Fibroblast of lung (primary cell): ENCODE data around the gene USP6NL. TPM values are rescaled to one million over a fixed set of nuclear protein-coding genes. Genes with fewer than 3 reads are reported as not detected.

Source experiments
- DNase-seq, 2 donors: peaks; one replicate each; pipeline versions ENCODE4 v3.0.0 to v3.0.0-alpha.2; 2010; ENCODE audit warnings: low read depth in 2 of 2
- H2AFZ ChIP-seq: 2 replicates; pipeline ENCODE4 v1.5.1; 2012; ENCODE audit warnings: low read length, control low read depth, inconsistent platforms
- H3K27ac ChIP-seq: 2 replicates; pipeline ENCODE4 v1.5.1; 2011; ENCODE audit warnings: low read length, control low read depth; ENCODE audit not compliant: insufficient read depth
- H3K27me3 ChIP-seq: 2 replicates; pipeline ENCODE4 v1.5.1; 2011; ENCODE audit warnings: mild to moderate bottlenecking, low read length; ENCODE audit not compliant: control insufficient read depth, insufficient read depth
- H3K36me3 ChIP-seq: 2 replicates; pipeline ENCODE4 v1.5.1; 2011; ENCODE audit warnings: low read length; ENCODE audit not compliant: control insufficient read depth, insufficient read depth
- H3K4me1 ChIP-seq: 2 replicates; pipeline ENCODE4 v1.5.1; 2011; ENCODE audit warnings: low read length; ENCODE audit not compliant: control insufficient read depth, insufficient read depth; ENCODE audit errors: extremely low read depth
- H3K4me2 ChIP-seq: 2 replicates; pipeline ENCODE4 v1.5.1; 2011; ENCODE audit warnings: low read length, control low read depth; ENCODE audit not compliant: insufficient read depth; ENCODE audit errors: extremely low read depth
- H3K4me3 ChIP-seq, 4 experiments: fragments of 200-600 bp in 1 of 4; sonication (generic) in 1 of 4; replicated peaks in 1 of 4; 2 replicates each; pipeline ENCODE4 v1.5.1; 2011 to 2016; ENCODE audit warnings: low read length in 4 of 4, low read depth in 3 of 4, mild to moderate bottlenecking in 3 of 4, control low read depth in 2 of 4, inconsistent platforms in 1 of 4, mixed read lengths in 1 of 4; ENCODE audit not compliant: insufficient read depth in 1 of 4; ENCODE audit errors: control extremely low read depth in 1 of 4
- H3K79me2 ChIP-seq: 2 replicates; pipeline ENCODE4 v1.5.1; 2012; ENCODE audit warnings: mild to moderate bottlenecking, low read length, inconsistent platforms; ENCODE audit not compliant: control insufficient read depth, insufficient read depth
- H3K9ac ChIP-seq: 2 replicates; pipeline ENCODE4 v1.5.1; 2011; ENCODE audit warnings: mild to moderate bottlenecking, low read length, control low read depth; ENCODE audit not compliant: insufficient read depth
- H3K9me3 ChIP-seq: 2 replicates; pipeline ENCODE4 v1.5.1; 2012; ENCODE audit warnings: low read depth, low read length; ENCODE audit not compliant: control insufficient read depth, insufficient read depth
- H4K20me1 ChIP-seq: 2 replicates; pipeline ENCODE4 v1.5.1; 2011; ENCODE audit warnings: low read length; ENCODE audit not compliant: control insufficient read depth, insufficient read depth; ENCODE audit errors: extremely low read depth
- EZH2 ChIP-seq: IDR thresholded peaks from 2 replicates; pipeline ENCODE4 v1.5.1; 2012; ENCODE audit warnings: low read length, control low read depth, mild to moderate bottlenecking; ENCODE audit errors: missing control alignments
- polyA plus RNA-seq, 2 donors: library from polyadenylated mRNA; depleted of rRNA in 1 of 2; stranded (reverse) in 1 of 2; unstranded in 1 of 2; fragments of >200 nt; gene quantifications; 2 replicates each; pipeline ENCODE4 v1.2.1, GENCODE V29; 2011 to 2012; ENCODE audit warnings: missing spikeins in 1 of 2
- total RNA-seq: library from RNA; depleted of rRNA; stranded (reverse); fragments of >200 nt; gene quantifications from 2 replicates; pipeline ENCODE4 v1.2.1, GENCODE V29; 2014
- TF ChIP-seq, protein P1 (sequence below), 2 donors: IDR thresholded peaks in 1 of 2; conservative IDR thresholded peaks in 1 of 2; 1 replicate in 1 of 2; 2 replicates in 1 of 2; pipeline ENCODE4 v1.5.1; 2011 to 2012; ENCODE audit warnings: low read length in 2 of 2, control low read depth in 1 of 2, inconsistent platforms in 1 of 2, low read depth in 1 of 2, mild to moderate bottlenecking in 1 of 2

The USP6NL gene
- total and polyA plus RNA-seq, 2 donors (not counting 1 experiment from before 2014, with no cell fraction given) = 8.9 to 13.4 TPM

DNA sequence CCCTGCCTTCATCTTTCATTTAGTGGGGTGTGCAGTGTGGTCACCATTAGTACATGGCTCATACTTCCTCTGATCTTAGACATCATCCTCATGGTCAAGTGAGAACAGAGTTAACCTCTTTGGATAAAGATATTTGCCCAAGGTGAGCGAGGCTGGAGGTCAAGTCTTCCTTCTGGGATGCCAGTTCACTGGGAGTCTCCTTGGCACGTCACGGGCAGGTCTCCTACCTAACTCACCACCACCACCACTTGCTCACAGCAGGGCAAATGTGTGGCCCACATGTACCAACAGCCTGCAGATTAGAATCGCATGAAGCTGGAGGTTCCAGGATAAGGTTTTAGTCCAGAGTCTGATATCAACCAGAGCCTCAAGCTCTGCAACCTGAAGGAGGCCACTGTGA is 164.6 kb downstream of the USP6NL start:
- Histone ChIP-seq H3K27ac (no peak overlapping the region), H3K9me3 (no peaks in the 10 kb centered on the region), H3K9ac (no peak overlapping the region), H4K20me1 (no peaks in the 10 kb centered on the region), H3K27me3 (peaks cover 7% of the 10 kb centered on the region), H3K36me3 (no peaks in the 10 kb centered on the region), H3K4me1 (no peaks in the 10 kb centered on the region), H3K4me3 (no peak overlapping the region), H3K79me2 (no peaks in the 10 kb centered on the region), H2AFZ (no peak overlapping the region), H3K4me2 (no peak overlapping the region)
- TF ChIP-seq, protein P1, sequence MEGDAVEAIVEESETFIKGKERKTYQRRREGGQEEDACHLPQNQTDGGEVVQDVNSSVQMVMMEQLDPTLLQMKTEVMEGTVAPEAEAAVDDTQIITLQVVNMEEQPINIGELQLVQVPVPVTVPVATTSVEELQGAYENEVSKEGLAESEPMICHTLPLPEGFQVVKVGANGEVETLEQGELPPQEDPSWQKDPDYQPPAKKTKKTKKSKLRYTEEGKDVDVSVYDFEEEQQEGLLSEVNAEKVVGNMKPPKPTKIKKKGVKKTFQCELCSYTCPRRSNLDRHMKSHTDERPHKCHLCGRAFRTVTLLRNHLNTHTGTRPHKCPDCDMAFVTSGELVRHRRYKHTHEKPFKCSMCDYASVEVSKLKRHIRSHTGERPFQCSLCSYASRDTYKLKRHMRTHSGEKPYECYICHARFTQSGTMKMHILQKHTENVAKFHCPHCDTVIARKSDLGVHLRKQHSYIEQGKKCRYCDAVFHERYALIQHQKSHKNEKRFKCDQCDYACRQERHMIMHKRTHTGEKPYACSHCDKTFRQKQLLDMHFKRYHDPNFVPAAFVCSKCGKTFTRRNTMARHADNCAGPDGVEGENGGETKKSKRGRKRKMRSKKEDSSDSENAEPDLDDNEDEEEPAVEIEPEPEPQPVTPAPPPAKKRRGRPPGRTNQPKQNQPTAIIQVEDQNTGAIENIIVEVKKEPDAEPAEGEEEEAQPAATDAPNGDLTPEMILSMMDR (conservative IDR thresholded peaks at IDR 0.05 in 1 of 2, IDR thresholded peaks at IDR 0.05 in 1 of 2; ENCODE audit: low read depth in 1 of 2, low read length in 2 of 2) = no peak
- no peak for TF ChIP-seq EZH2
- DNase-seq = no peak

DNA sequence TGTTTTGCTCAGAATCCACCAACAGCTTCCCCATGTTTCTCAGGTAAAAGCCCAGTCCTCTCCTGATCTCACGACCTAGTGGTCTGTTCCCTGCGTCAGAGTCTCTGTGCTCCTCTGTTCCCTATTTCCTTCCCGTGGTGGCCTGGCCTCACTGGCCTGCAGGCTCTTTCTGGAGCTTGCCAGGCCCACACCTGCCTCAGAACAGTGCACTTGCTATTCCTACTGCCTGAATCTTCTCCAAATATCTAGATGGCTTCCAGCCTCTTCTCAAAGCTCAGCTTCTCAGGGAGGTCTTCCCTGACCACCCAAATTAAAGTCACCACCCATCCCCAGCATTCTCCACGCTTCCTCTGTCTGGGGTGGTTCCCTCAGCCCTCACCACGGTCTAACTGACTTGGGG is 165.3 kb downstream of the USP6NL start:
- TF ChIP-seq, protein P1 (conservative IDR thresholded peaks at IDR 0.05 in 1 of 2, IDR thresholded peaks at IDR 0.05 in 1 of 2; ENCODE audit: low read depth in 1 of 2, low read length in 2 of 2) = no peak
- TF ChIP-seq EZH2 = no peak
- H3K27ac ChIP-seq = no peak overlapping the region
- no peaks in the 10 kb centered on the region for H3K4me1 ChIP-seq
- H3K4me2 ChIP-seq = no peak overlapping the region
- no peaks in the 10 kb centered on the region for H4K20me1 ChIP-seq
- H3K27me3 ChIP-seq = peaks cover 7% of the 10 kb centered on the region
- H3K79me2 ChIP-seq = no peaks in the 10 kb centered on the region
- no peaks in the 10 kb centered on the region for H3K36me3 ChIP-seq
- H3K4me3 ChIP-seq = no peak overlapping the region
- no peak for DNase-seq
- H2AFZ ChIP-seq = no peak overlapping the region
- no peaks in the 10 kb centered on the region for H3K9me3 ChIP-seq
- no peak overlapping the region for H3K9ac ChIP-seq

DNA sequence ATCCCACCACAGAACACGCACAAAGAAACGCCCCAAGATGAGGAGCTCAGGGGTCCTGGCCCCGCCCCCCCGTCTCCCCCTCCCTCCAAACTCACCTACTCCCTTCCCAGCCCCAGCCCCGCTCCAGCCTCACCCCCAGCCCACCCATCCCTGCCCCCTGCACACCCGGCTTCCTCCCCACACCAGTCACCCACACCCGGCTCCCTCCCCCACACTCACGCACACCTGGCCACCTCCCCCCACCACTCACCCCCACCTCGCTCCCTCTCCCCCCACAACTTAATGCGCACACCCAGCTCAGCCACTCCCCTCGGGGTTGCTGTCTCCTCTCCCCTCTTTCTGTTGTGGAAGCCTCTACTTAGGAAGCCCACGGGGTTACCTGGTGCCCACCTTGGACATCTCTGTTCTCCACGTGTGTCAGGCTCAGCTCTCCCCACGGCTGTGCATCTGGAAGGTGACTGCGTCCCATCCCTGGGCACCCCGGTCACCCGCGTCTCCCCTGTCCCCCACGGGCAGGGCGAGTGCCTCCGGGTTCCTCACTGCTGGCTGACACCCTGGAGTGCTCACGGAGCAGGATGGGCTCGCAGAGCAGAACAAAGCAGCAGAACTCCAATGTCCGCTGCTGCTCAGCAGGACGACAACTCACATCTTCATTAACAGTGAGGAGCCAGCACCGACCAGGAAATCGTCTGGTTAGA is 166.8 kb downstream of the USP6NL start:
- Histone ChIP-seq H2AFZ (no peak overlapping the region), H3K4me1 (no peaks in the 10 kb centered on the region), H3K9me3 (no peaks in the 10 kb centered on the region), H3K27ac (no peak overlapping the region), H3K4me3 (no peak overlapping the region), H3K27me3 (peaks cover 7% of the 10 kb centered on the region), H3K9ac (no peak overlapping the region), H3K4me2 (no peak overlapping the region), H4K20me1 (no peaks in the 10 kb centered on the region), H3K36me3 (no peaks in the 10 kb centered on the region), H3K79me2 (no peaks in the 10 kb centered on the region)
- DNase-seq = no peak
- TF ChIP-seq, protein P1 (conservative IDR thresholded peaks at IDR 0.05 in 1 of 2, IDR thresholded peaks at IDR 0.05 in 1 of 2; ENCODE audit: low read depth in 1 of 2, low read length in 2 of 2) = no peak
- no peak for TF ChIP-seq EZH2
